Stimulated activated naive CD8-positive, alpha-beta T cell treated with anti-CD3 and anti-CD28 coated beads, Interleukin-15, amount 100 ng/mL, for 72 hours (primary cell): ENCODE data around the gene SLC6A18.

Source experiments
- ATAC-seq: fragments of 150-1000 bp; cut with Tn5 transposase; 2 replicates; pipeline ENCODE4 v1.10.0; 2021; ENCODE audit warnings: mild to moderate bottlenecking, moderate library complexity
- DNase-seq, 2 donors: peaks; one replicate each; pipeline ENCODE4 v3.0.0; 2021 to 2022
- H3K27ac Mint-ChIP-seq, 2 donors: one replicate each; pipeline ENCODE4 v1.8.0; 2022; ENCODE audit warnings: mild to moderate bottlenecking in 2 of 2, mixed read lengths in 2 of 2, moderate library complexity in 2 of 2
- H3K27me3 Mint-ChIP-seq: one replicate; pipeline ENCODE4 v1.8.0; 2022; ENCODE audit warnings: mixed read lengths
- H3K4me1 Mint-ChIP-seq: one replicate; pipeline ENCODE4 v1.8.0; 2022; ENCODE audit warnings: mild to moderate bottlenecking, mixed read lengths
- H3K4me3 Mint-ChIP-seq, 2 donors: one replicate each; pipeline ENCODE4 v1.8.0; 2022; ENCODE audit warnings: mild to moderate bottlenecking in 2 of 2, mixed read lengths in 2 of 2, moderate library complexity in 1 of 2
- H3K9me3 Mint-ChIP-seq, 2 donors: one replicate each; pipeline ENCODE4 v1.8.0; 2022; ENCODE audit warnings: mixed read lengths in 2 of 2

Gene SLC6A18

DNA sequence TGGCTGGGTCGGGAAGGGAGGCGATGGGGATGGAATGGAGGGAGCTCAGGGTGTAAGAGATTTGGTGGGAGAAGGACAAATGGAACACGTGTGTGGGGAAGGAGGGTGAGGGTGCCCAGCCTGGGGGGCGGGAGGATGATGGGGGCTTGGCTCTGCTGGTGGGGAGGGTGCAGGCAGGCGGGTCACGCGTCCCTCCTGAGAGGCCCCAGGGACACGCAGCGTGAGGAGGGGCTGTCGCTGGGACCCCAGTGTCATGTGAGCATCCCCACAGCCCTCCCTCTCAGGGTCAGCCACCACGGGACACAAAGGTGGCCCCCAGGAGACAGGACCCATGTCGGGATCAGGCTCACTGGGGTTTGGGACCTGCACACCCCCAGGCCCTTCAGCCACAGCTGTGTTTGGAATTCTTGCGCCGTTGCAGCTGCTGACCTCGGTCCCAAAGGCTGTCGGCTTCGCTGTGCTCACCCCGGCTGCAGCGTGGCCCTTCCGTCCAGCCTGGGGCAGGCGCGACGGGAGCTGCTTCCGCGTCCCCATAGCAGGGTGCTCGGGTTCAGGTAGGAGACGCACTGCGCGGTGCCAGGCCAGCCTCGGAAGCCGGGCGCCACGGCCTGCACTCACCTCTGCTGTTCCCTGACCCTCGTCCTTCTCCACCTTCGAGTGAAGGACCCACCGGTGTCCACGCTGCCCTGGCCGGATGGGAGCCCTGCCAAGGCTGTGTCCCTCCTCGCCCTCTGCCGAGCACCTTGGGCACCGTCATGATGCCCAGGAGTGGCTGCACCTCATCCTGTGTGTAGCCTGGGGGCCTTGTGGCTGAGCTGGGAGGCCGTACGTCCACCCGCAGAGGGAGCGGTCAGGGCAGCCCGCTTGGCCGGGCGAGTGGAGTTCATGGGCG lies 18.4 kb upstream of the SLC6A18 start:
- no peak overlapping the region for H3K27ac Mint-ChIP-seq
- no peaks in the 10 kb centered on the region for H3K4me1 Mint-ChIP-seq
- H3K27me3 Mint-ChIP-seq = peaks cover 7% of the 10 kb centered on the region
- no peak overlapping the region for H3K4me3 Mint-ChIP-seq
- no peaks in the 10 kb centered on the region for H3K9me3 Mint-ChIP-seq
- DNase-seq (no peak), ATAC-seq (peak; percentile 24)

GRCh38 chr5:1207555-1207954 lies 17.6 kb upstream of the SLC6A18 start:
- H3K27ac Mint-ChIP-seq = no peak overlapping the region
- H3K4me3 Mint-ChIP-seq = no peak overlapping the region
- H3K4me1 Mint-ChIP-seq = no peaks in the 10 kb centered on the region
- no peaks in the 10 kb centered on the region for H3K9me3 Mint-ChIP-seq
- ATAC-seq = no peak
- peaks cover 7% of the 10 kb centered on the region for H3K27me3 Mint-ChIP-seq
- no peak for DNase-seq

DNA sequence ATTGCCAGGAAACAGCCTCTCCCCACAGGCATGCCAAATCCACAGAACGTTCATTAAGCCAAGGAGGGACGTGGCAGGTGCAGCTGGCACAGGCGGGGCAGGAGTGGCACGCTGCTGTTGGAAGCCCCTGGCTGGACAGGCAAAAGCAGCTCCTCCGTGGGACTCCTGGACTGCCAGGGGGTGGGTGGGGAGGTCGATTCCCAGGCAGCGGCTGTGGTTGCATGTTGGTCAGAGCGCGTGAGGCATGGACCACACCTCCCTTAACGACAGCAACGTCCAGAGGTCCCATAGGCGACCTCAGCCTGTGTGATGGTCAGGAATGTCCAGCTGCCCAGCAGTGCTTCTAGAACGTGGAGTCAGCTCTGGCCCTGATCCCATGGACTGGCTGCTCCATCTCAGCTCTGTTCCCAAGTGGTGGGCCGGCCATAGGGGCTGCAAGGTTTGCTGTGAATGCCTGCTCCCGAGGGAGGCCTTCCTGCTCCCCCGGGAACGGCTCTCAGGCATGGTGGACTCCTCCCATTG lies 16.9 kb upstream of the SLC6A18 start:
- DNase-seq (no peak), ATAC-seq (no peak)
- H3K4me1 Mint-ChIP-seq = no peaks in the 10 kb centered on the region
- H3K27ac Mint-ChIP-seq = no peak overlapping the region
- H3K27me3 Mint-ChIP-seq = peaks cover 7% of the 10 kb centered on the region
- H3K4me3 Mint-ChIP-seq = no peak overlapping the region
- H3K9me3 Mint-ChIP-seq = no peaks in the 10 kb centered on the region

- H3K27me3 Mint-ChIP-seq = peaks cover 7% of the 10 kb centered on the region
- ATAC-seq = no peak
- H3K27ac Mint-ChIP-seq = no peak overlapping the region
- no peaks in the 10 kb centered on the region for H3K9me3 Mint-ChIP-seq
- no peak for DNase-seq
- H3K4me1 Mint-ChIP-seq = no peaks in the 10 kb centered on the region
- H3K4me3 Mint-ChIP-seq = no peak overlapping the region
Observed at GRCh38 chr5:1208743-1209488, 16.3 kb upstream of the SLC6A18 start.

DNA sequence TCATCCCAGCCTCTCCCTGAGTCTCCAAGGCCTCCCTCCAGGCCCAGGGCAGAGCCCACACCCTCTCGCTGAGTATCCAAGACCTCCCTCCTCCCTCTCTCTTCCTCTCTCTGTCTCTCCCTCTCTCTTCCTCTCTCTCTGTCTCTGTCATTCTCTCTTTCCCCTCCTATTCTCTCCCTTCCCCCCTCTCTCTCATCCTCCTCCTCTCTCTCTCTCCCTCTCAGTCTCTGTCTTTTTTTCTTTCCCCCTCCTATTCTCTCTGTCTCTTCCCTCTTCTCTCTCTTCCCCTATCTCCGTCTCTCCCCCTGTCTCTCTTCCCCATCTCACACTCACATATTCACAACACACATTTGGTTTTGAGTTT lies 15.7 kb upstream of the SLC6A18 start:
- no peak for DNase-seq
- Mint-ChIP-seq H3K27ac (no peak overlapping the region), H3K4me3 (no peak overlapping the region), H3K4me1 (no peaks in the 10 kb centered on the region), H3K27me3 (peaks cover 7% of the 10 kb centered on the region), H3K9me3 (no peaks in the 10 kb centered on the region)
- no peak for ATAC-seq

GRCh38 chr5:1209896-1210776 lies 15.0 kb upstream of the SLC6A18 start:
- no peaks in the 10 kb centered on the region for H3K9me3 Mint-ChIP-seq
- no peak overlapping the region for H3K4me3 Mint-ChIP-seq
- peaks cover 5% of the 10 kb centered on the region for H3K27me3 Mint-ChIP-seq
- no peaks in the 10 kb centered on the region for H3K4me1 Mint-ChIP-seq
- ATAC-seq (no peak), DNase-seq (no peak)
- no peak overlapping the region for H3K27ac Mint-ChIP-seq

DNA sequence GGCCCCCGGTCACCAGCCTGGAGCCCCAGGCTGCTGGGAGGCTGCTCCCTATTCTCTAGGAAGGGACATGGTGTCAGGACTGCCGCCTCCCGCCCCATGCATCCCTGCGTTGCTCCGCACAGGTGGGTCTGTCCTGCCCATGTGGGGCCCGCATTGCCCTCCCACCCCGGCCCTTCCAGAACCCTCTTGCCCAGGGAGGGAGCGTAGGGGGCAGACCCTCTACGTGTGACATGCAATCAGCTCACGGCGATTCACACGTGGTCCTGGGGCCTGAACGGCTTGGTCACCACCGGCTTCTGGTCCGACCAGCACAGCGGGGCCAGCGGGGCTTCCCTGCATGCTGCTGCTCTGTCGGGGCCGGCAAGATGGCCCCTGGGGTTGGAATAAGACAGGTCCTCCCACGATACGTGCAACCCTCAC lies 14.3 kb upstream of the SLC6A18 start:
- no peak overlapping the region for H3K4me3 Mint-ChIP-seq
- no peaks in the 10 kb centered on the region for H3K4me1 Mint-ChIP-seq
- ATAC-seq = no peak
- no peak overlapping the region for H3K27ac Mint-ChIP-seq
- DNase-seq = no peak
- H3K9me3 Mint-ChIP-seq = no peaks in the 10 kb centered on the region
- H3K27me3 Mint-ChIP-seq = no peaks in the 10 kb centered on the region

DNA sequence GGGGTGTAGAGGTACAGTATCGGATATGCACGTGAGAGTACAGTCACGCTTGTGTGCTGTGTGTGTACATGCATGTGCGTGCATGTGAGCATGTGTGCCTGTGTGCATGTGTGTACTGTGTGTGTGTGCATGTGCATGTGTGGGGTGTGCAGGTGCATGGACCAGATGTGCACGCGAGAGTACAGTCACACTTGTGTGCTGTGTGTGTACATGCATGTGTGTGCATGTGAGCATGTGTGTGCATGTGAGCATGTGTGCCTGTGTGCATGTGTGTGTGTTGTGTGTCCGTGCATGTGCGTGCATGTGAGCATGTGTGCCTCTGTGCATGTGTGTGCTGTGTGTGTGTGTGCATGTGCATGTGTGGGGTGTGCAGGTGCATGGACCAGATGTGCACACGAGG lies 13.5 kb upstream of the SLC6A18 start:
- no peak for DNase-seq

DNA sequence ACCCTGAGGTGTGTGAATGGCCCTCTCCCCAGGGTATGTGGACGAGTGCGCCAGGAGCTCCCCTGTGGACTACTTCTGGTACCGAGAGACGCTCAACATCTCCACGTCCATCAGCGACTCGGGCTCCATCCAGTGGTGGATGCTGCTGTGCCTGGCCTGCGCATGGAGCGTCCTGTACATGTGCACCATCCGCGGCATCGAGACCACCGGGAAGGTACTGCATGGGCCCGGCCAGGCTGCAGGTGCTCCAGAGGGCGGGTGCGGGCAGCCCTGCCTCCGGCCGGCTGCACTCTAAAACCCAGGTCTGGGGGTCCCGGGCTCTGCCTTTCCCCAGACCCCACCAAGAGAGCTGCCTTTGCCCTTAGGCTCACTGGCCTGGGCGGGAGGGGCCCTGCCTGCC lies 12.9 kb upstream of the SLC6A18 start:
- no peaks in the 10 kb centered on the region for H3K4me1 Mint-ChIP-seq
- H3K27me3 Mint-ChIP-seq = no peaks in the 10 kb centered on the region
- no peak for ATAC-seq
- no peak overlapping the region for H3K27ac Mint-ChIP-seq
- no peak for DNase-seq
- H3K9me3 Mint-ChIP-seq = no peaks in the 10 kb centered on the region
- no peak overlapping the region for H3K4me3 Mint-ChIP-seq

More for the DNA sequence above, 13.5 kb upstream of the SLC6A18 start:
- H3K4me1 Mint-ChIP-seq = no peaks in the 10 kb centered on the region
- no peaks in the 10 kb centered on the region for H3K9me3 Mint-ChIP-seq
- no peak for ATAC-seq
- no peak overlapping the region for H3K4me3 Mint-ChIP-seq
- no peak overlapping the region for H3K27ac Mint-ChIP-seq
- no peaks in the 10 kb centered on the region for H3K27me3 Mint-ChIP-seq

- ATAC-seq = peak; percentile 66
- no peak overlapping the region for H3K27ac Mint-ChIP-seq
- H3K27me3 Mint-ChIP-seq = peaks cover 3% of the 10 kb centered on the region
- H3K9me3 Mint-ChIP-seq = no peaks in the 10 kb centered on the region
- no peak overlapping the region for H3K4me3 Mint-ChIP-seq
- H3K4me1 Mint-ChIP-seq = peaks cover 5% of the 10 kb centered on the region
- DNase-seq = no peak
Observed at GRCh38 chr5:1212881-1213280, 12.3 kb upstream of the SLC6A18 start.

GRCh38 chr5:1213508-1214162 lies 11.5 kb upstream of the SLC6A18 start:
- DNase-seq (no peak), ATAC-seq (peak; percentile 15)
- peaks cover 9% of the 10 kb centered on the region for H3K4me1 Mint-ChIP-seq
- H3K9me3 Mint-ChIP-seq = no peaks in the 10 kb centered on the region
- peaks cover 11% of the 10 kb centered on the region for H3K27me3 Mint-ChIP-seq
- no peak overlapping the region for H3K4me3 Mint-ChIP-seq
- H3K27ac Mint-ChIP-seq = no peak overlapping the region

DNA sequence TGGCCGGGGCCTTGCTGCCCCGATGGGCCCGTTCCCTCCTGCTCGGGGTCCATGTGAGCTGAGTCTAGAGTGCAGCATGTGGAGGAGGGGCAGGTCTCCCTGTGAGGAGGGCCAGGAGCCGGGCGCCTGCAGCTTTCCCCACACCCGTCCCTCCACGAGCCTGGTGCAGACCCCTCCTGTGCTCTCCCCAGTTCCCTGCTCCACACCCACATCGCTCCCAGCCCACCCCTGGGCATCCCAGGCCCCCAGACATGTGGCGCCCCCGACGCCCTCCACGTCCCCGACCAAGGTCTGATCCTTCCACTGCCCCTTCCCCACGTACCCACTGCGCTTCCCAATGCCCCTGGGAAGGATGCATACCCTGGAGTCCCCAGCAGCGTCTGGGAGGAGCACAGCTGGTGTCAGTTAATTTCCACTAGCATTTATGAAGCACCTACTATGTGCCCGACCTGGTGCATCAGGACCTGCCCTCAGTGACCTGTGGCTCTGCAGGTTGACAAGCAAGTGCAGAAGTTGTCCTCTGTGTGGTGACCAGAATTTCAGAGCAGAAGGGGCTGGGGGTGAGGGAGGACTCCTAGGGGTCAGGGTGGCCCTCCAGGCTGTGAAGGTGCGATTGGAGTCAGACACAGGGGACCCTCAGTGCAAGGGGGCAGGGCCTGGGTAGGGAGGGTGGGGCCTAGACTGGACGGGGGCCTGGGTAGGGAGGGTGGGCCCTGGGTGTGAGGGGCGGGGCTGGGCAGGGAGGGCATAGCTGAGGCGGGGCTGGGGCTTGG lies 10.8 kb upstream of the SLC6A18 start:
- H3K27me3 Mint-ChIP-seq = peaks cover 18% of the 10 kb centered on the region
- ATAC-seq = no peak
- H3K9me3 Mint-ChIP-seq = no peaks in the 10 kb centered on the region
- H3K27ac Mint-ChIP-seq = no peak overlapping the region
- no peak for DNase-seq
- H3K4me3 Mint-ChIP-seq = no peak overlapping the region
- H3K4me1 Mint-ChIP-seq = peaks cover 9% of the 10 kb centered on the region

DNA sequence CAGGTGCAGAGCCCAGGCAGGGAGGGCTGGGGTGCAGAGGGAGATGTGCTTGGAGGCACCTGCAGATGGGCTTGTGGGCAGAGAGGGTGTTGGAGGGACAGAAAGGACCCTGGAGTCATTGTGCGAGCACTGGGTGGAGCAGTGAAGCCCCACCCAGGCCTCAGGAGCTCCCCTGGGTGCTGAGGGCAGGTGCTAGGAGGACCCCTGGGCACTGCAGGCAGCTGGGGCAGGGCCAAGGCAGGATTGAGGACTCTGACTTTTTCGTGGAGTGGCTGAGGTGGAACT lies 10.3 kb upstream of the SLC6A18 start:
- Mint-ChIP-seq H3K9me3 (no peaks in the 10 kb centered on the region), H3K4me3 (no peak overlapping the region)
- no peak for ATAC-seq

GRCh38 chr5:1215320-1216096 lies 9.7 kb upstream of the SLC6A18 start:
- Mint-ChIP-seq H3K9me3 (no peaks in the 10 kb centered on the region), H3K4me1 (peaks cover 9% of the 10 kb centered on the region), H3K4me3 (no peak overlapping the region), H3K27me3 (peaks cover 20% of the 10 kb centered on the region), H3K27ac (no peak overlapping the region)
- no peak for ATAC-seq
- DNase-seq = no peak

More for the DNA sequence above, 10.3 kb upstream of the SLC6A18 start:
- peaks cover 9% of the 10 kb centered on the region for H3K4me1 Mint-ChIP-seq
- no peak for DNase-seq
- no peak overlapping the region for H3K27ac Mint-ChIP-seq
- peaks cover 20% of the 10 kb centered on the region for H3K27me3 Mint-ChIP-seq
